Motor neuron (in vitro differentiated cells): Measurements from ENCODE around the gene SPRED2. TPM values are rescaled to one million over a fixed set of nuclear protein-coding genes. Genes with fewer than 3 reads are reported as not detected.
"Not testable (repeated sequence)": the region's sequence is repeated elsewhere in the genome, so short reads cannot be mapped to it uniquely, and the experiment has no call there.

Source experiments
- ATAC-seq, 8 experiments: fragments of 200-7000 bp; cut with Tn5 transposase; replicated peaks in 6 of 8; 2 replicates each; pipeline ENCODE4 v1.8.0; 2021; ENCODE audit warnings: mild to moderate bottlenecking in 8 of 8, moderate library complexity in 8 of 8
- H3K27ac ChIP-seq, 2 donors: fragments of 250-450 bp; sonication (Bioruptor Pico); 2 replicates each; pipeline ENCODE4 v1.9.0; 2021; ENCODE audit warnings: antibody characterized with exemption in 2 of 2, mild to moderate bottlenecking in 2 of 2, moderate library complexity in 1 of 2
- H3K4me1 ChIP-seq, 2 donors: fragments of 250-450 bp; sonication (Bioruptor Pico); replicated peaks in 1 of 2; 2 replicates each; pipeline ENCODE4 v1.6.1; 2021; ENCODE audit warnings: antibody characterized with exemption in 2 of 2, mild to moderate bottlenecking in 2 of 2, moderate library complexity in 1 of 2
- H3K4me3 ChIP-seq, 5 donors: fragments of 250-450 bp; sonication (Bioruptor Pico); 2 replicates each; pipeline ENCODE4 v1.9.0; 2021; ENCODE audit warnings: antibody characterized with exemption in 5 of 5, mild to moderate bottlenecking in 5 of 5, moderate library complexity in 4 of 5
- WGBS, 10 experiments: fragments of 450-650 bp; shearing (Covaris generic); methylation state at CpG; one replicate each; pipeline ENCODE4 v1.0.0; 2022; 5-methylcytosine and 5-hydroxymethylcytosine counted together
- in situ Hi-C, 9 experiments: fragments of 400-800 bp; cut with MboI; loops; one replicate each; pipeline ENCODE4 v1.15.0; 2021; ENCODE audit warnings: low sequenced_read_pairs in 9 of 9, low pct_unique_long_range_greater_than_20kb in 2 of 9; ENCODE audit not compliant: unreplicated experiment in 9 of 9
- total RNA-seq, 8 experiments: library from RNA; unstranded; fragments of 300-600 nt; gene quantifications; 2 replicates each; pipeline versions ENCODE4 v1.2.3 to v1.2.4, GENCODE V29; 2022

The SPRED2 gene
- total RNA-seq, 8 experiments from 2014 or later = 8.9 to 38.3 (median 15.5) TPM

- WGBS, 10 experiments = 3 to 73% (median 35%) methylated on average over 2 to 4 of the region's 4 CpGs; no CpG with 5 or more reads in 4 of the 10 experiments
Observed at GRCh38 chr2:65349863-65350262, 82.5 kb downstream of the SPRED2 start.

GRCh38 chr2:65347913-65348312, 84.5 kb downstream of the SPRED2 start:
- Histone ChIP-seq H3K4me1 (peaks cover 8 to 12% of the 10 kb centered on the region in 2 donors), H3K4me3 (no peak overlapping the region), H3K27ac (no peak overlapping the region)
- in situ Hi-C loops = no loop called here
- WGBS, 10 experiments = 94 to 100% (median 100%) methylated on average over 1 to 2 of the region's 2 CpGs; no CpG with 5 or more reads in 1 of the 10 experiments
- ATAC-seq = no peak

More at GRCh38 chr2:65349863-65350262, 82.5 kb downstream of the SPRED2 start:
- ATAC-seq = peak in 5 of 8 experiments; percentile 53 to 75 (median 55)
- peaks cover 11 to 12% of the 10 kb centered on the region in 2 donors for H3K4me1 ChIP-seq
- in situ Hi-C loops = no loop called here
- H3K27ac ChIP-seq = no peak overlapping the region
- no peak overlapping the region for H3K4me3 ChIP-seq

DNA sequence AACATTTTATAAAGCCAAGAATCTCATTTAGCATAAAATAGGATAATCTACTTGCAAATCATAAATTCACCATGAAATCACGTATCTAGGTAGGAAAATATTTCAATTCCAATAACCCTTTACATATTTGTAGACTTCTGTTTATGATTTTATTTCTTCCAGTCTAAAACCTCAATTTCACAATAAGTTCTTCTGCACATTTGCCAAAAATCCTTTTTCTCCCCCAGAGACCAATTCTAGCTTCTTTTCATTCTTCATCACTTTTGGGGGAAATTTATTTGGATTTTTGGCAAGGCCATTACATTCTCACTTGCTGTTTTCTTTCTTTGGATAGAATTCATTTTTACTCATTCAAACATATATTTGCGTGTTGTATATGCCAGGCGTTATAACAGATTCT, 86.8 kb downstream of the SPRED2 start:
- no peak for ATAC-seq
- no peak overlapping the region for H3K4me3 ChIP-seq
- 52 to 100% (median 90%) methylated on average over 1 to 3 of the region's 3 CpGs; no CpG with 5 or more reads in 1 of the 10 experiments for WGBS, 10 experiments
- no peak overlapping the region for H3K27ac ChIP-seq
- in situ Hi-C loops = no loop called here
- peaks cover 8 to 11% of the 10 kb centered on the region in 2 donors for H3K4me1 ChIP-seq

- H3K4me1 ChIP-seq = peaks cover 1 to 4% of the 10 kb centered on the region in 2 donors
- ATAC-seq = no peak
- H3K27ac ChIP-seq = no peak overlapping the region
- WGBS, 10 experiments = 70 to 100% (median 89%) methylated on average over 1 to 14 of the region's 15 CpGs
- no peak overlapping the region for H3K4me3 ChIP-seq
- in situ Hi-C loops = no loop called here
Observed at GRCh38 chr2:65344689-65345088, 87.7 kb downstream of the SPRED2 start.

DNA sequence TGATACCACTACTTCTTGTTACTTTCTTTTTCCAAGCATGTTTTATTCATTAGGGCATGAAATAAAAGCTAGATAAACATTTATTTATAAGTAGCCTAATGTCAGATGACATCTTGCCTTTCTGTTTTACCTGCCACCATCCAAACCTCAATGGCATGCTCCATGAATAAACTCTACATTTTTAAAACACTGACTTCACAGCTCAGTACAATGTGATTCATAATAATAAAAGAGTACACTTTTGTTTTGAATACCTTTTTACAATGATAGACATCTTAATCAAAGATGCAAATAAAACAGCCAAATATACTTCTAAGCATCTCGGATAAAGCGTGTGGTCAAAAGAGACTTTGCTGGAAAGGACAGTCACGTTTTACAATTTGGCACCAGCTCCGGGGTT, 88.2 kb downstream of the SPRED2 start:
- H3K4me3 ChIP-seq = no peak overlapping the region
- ATAC-seq = no peak
- no peaks in the 10 kb centered on the region for H3K4me1 ChIP-seq
- in situ Hi-C loops = no loop called here
- 83 to 100% (median 94%) methylated on average over 1 to 4 of the region's 4 CpGs; no CpG with 5 or more reads in 1 of the 10 experiments for WGBS, 10 experiments
- no peak overlapping the region for H3K27ac ChIP-seq

- no peaks in the 10 kb centered on the region for H3K4me1 ChIP-seq
- no peak for ATAC-seq
- no peak overlapping the region for H3K27ac ChIP-seq
- H3K4me3 ChIP-seq = no peak overlapping the region
- in situ Hi-C loops = no loop called here
Observed at GRCh38 chr2:65343386-65343785, 89.0 kb downstream of the SPRED2 start.

DNA sequence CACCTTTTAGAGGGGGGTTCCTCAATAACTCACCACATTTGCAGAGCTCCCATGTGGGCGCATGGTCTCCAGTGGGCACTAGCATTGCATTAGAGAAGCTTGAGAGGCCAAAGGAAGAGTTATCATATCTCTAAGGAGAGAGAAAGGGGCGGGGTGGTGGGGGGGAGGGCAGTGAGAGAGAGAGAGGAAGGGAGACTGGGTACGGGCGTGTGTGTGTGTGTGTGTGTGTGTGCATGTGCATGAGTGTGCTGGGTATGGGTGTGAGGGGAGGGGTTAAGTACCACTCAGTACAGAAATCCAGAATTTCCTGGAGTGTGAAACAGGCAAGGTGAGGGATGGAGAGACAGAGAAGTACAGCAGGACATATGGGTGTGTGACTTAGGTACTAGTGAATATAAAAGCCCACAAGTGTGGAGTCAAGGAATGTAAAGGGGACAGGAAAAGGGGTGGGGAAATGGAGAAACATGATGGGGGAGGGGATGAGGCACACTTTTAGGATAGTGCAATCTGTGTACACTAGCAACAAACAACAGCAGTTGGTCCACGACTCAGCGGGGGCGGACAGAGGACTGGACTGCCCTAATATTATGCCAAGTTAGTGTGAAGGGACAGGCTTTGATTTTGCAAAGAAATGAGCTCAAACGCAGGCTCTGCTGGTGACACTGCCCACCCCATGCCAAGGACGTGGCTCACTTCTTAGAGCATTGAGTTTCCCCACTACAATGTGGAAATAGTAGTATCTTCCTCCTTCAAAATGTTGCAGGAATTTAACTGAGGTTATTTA, 91.3 kb downstream of the SPRED2 start:
- no peak for ATAC-seq
- 73 to 100% (median 91%) methylated on average over 1 to 3 of the region's 9 CpGs; no CpG with 5 or more reads in 4 of the 10 experiments for WGBS, 10 experiments

DNA sequence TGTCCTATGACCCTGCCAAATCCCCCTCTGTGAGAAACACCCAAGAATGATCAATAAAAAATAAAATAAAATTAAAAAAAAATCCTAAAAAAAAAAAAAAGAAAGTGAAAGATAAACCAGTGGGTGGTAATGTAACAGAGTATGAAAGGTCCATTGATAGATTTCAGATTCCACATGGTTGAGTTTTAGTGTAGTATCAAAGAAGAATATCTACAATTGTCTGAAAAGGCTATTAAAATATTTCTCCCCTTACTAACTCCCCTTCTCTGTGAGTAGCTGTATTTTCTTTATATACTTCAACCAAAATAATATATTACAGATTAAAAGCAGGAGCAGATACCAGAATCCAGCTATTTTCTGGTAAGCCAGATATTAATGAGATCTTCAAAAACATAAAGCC, 92.8 kb downstream of the SPRED2 start:
- Histone ChIP-seq H3K4me3 (no peak overlapping the region), H3K4me1 (no peaks in the 10 kb centered on the region), H3K27ac (no peak overlapping the region)
- in situ Hi-C loops = no loop called here
- no peak for ATAC-seq

More for the DNA sequence above, 91.3 kb downstream of the SPRED2 start:
- Histone ChIP-seq H3K4me3 (no peak overlapping the region), H3K4me1 (no peaks in the 10 kb centered on the region), H3K27ac (no peak overlapping the region)
- in situ Hi-C loops = no loop called here

DNA sequence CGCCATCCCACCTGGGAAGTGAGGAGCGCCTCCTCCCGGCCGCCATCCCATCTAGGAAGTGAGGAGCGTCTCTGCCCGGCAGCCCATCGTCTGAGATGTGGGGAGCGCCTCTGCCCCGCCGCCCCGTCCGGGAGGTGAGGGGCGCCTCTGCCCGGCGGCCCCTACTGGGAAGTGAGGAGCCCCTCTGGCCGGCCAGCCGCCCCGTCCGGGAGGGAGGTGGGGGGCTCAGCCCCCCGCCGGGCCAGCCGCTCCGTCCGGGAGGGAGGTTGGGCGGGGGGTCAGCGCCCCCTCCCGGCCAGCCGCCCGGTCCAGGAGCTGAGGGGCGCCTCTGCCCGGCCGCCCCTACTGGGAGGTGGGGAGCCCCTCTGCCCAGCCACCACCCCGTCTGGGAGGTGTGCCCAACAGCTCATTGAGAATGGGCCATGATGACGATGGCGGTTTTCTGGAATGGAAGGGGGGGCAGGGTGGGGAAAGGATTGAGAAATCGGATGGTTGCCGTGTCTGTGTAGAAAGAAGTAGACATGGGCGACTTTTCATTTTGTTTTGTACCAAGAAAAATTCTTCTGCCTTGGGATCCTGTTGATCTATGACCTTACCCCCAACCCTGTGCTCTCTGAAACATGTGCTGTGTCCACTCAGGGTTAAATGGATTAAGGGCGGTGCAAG, 93.4 kb downstream of the SPRED2 start:
- WGBS, 10 experiments = no CpG with 5 or more reads among the region's 39 CpGs
- ATAC-seq, H3K4me3 ChIP-seq, in situ Hi-C loops, H3K4me1 ChIP-seq, H3K27ac ChIP-seq: not testable (repeated sequence)

GRCh38 chr2:65337915-65338314, 94.5 kb downstream of the SPRED2 start:
- in situ Hi-C loops, H3K27ac ChIP-seq, H3K4me3 ChIP-seq, ATAC-seq, H3K4me1 ChIP-seq: not testable (repeated sequence)
- WGBS, 10 experiments = 83 to 100% (median 100%) methylated on average over 1 of the region's 11 CpGs; no CpG with 5 or more reads in 2 of the 10 experiments

DNA sequence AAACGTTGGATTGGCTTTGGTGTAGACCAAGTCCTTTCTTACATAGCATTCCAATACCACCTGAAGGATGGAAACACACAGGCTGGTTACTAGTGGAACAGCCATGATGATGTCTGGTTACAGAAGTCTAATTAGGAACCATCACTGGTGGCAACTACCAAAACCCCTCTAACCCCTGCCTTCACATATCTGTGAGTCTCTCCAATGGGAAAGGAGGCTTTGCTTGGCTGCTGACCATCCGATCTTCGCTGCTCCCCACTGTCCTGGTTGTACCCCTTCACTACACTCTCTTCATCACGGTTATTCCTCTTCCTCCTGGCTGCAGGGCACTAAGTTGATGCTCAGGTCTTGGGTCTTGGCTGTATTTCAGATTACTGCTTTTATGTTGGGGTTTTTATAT, 97.7 kb downstream of the SPRED2 start:
- in situ Hi-C loops = no loop called here
- Histone ChIP-seq H3K27ac (no peak overlapping the region), H3K4me3 (no peak overlapping the region), H3K4me1 (no peaks in the 10 kb centered on the region)
- ATAC-seq = no peak
- WGBS, 10 experiments = 86 to 100% (median 97%) methylated on average over 1 to 4 of the region's 4 CpGs; no CpG with 5 or more reads in 3 of the 10 experiments

DNA sequence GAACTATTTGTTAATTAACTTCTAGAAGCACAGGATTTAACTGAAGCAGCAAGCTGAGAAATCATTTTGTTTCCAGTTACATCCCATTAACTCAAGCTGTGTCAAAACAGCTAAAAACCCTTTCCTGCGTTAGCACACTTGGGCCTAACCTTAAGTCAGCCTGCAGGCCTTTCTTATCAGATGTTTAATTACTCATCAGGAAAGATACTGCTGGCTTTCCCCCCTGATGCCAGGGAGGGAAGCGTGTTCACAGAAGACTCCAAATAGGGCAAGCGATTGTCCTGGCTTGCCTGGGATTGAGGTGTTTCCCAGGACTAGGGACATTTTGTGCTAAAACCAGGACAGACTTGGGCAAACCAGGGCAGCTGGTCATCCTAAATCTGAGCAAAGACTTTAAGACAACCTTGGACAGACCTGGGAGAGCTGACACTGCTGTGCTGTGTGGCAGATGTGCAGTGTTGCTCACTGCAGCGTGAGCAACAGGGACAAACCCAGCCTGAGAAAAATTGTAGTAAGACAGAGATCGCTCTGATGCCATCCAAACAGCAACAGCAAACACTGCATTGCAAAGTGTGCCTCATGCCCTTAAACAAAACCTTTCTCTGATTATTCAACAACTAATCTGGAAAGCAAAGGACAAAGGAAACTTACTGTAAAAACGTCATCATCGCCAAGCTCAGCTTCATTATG, 100.9 kb downstream of the SPRED2 start:
- H3K27ac ChIP-seq = no peak overlapping the region
- in situ Hi-C loops = no loop called here
- 80 to 98% (median 94%) methylated on average over 2 to 7 of the region's 7 CpGs; no CpG with 5 or more reads in 1 of the 10 experiments for WGBS, 10 experiments
- no peak for ATAC-seq
- no peaks in the 10 kb centered on the region for H3K4me1 ChIP-seq
- H3K4me3 ChIP-seq = no peak overlapping the region

GRCh38 chr2:65329525-65329924, 102.9 kb downstream of the SPRED2 start:
- in situ Hi-C loops = no loop called here
- no peak overlapping the region for H3K4me3 ChIP-seq
- no peaks in the 10 kb centered on the region for H3K4me1 ChIP-seq
- no peak for ATAC-seq
- H3K27ac ChIP-seq = no peak overlapping the region
- WGBS, 10 experiments = 60 to 100% (median 78%) methylated on average over 1 to 5 of the region's 5 CpGs; no CpG with 5 or more reads in 4 of the 10 experiments
